Regular cardiac myocyte (primary cell): Measurements from ENCODE around the gene GRWD1. TPM values are rescaled to one million over a fixed set of nuclear protein-coding genes. Genes with fewer than 3 reads are reported as not detected.

Experiments used
- total RNA-seq: library from RNA; depleted of rRNA; stranded (reverse); fragments of >200 nt; gene quantifications from 2 replicates; pipeline ENCODE4 v1.2.3, GENCODE V29; 2014

GRWD1 gene
- total RNA-seq = 20.9 and 61.7 TPM in 2 replicates

GRCh38 chr19:48445606-48446481 lies at the start of gene GRWD1:
Gene GRWD1, plus strand, starts transcription at chr19:48445983. Its CDS starts 23 bp downstream, at chr19:48446006.

GRCh38 chr19:48455171-48455907 lies 9.6 kb downstream of the GRWD1 start, which contains the start of gene KCNJ14:
Gene KCNJ14, plus strand, starts transcription at chr19:48455574. Its CDS starts 6,151 bp downstream, at chr19:48461725.

GRCh38 chr19:48469289-48469881 lies 23.6 kb downstream of the GRWD1 start, which contains the start of gene CYTH2:
Gene CYTH2, plus strand, starts transcription at chr19:48469369. Its CDS starts 139 bp downstream, at chr19:48469508.

Other genes with a start within 250 kb of the GRWD1 start
- gene CARD8, start 190.1 kb upstream of the GRWD1 start, total RNA-seq = 17.5 and 18.0 TPM in 2 replicates
- 0.38 and 1.1 TPM in 2 replicates for gene ZNF114, start 175.9 kb upstream of the GRWD1 start, total RNA-seq
- gene EMP3, start 120.4 kb upstream of the GRWD1 start, total RNA-seq = 114 and 165 TPM in 2 replicates
- 2.0 and 2.3 TPM in 2 replicates for gene TMEM143, start 82.0 kb upstream of the GRWD1 start, total RNA-seq
- not detected in 2 replicates for gene SYNGR4, start 81.6 kb upstream of the GRWD1 start, total RNA-seq
- 52.1 and 70.2 TPM in 2 replicates for gene KDELR1, start 54.4 kb upstream of the GRWD1 start, total RNA-seq
- gene GRIN2D, start 52.3 kb upstream of the GRWD1 start, total RNA-seq = 0.28 and 0.38 TPM in 2 replicates
- gene KCNJ14, start 9.6 kb downstream of the GRWD1 start, total RNA-seq = 0.28 and 0.38 TPM in 2 replicates
- 18.6 and 50.0 TPM in 2 replicates for gene CYTH2, start 23.4 kb downstream of the GRWD1 start, total RNA-seq
- not detected in 2 replicates for gene LMTK3, start 65.9 kb downstream of the GRWD1 start, total RNA-seq
- 0.28 TPM in 1 of 2 replicates, not detected in the other for gene SULT2B1, start 106.2 kb downstream of the GRWD1 start, total RNA-seq
- gene SPACA4, start 160.8 kb downstream of the GRWD1 start, total RNA-seq = not detected in 2 replicates
- gene FAM83E, start 169.1 kb downstream of the GRWD1 start, total RNA-seq = 0.56 and 0.58 TPM in 2 replicates
- 2,069 and 2,218 TPM in 2 replicates for gene RPL18, start 173.2 kb downstream of the GRWD1 start, total RNA-seq
- gene SPHK2, start 173.5 kb downstream of the GRWD1 start, total RNA-seq = 5.1 and 6.9 TPM in 2 replicates
- gene DBP, start 191.4 kb downstream of the GRWD1 start, total RNA-seq = 1.3 and 6.2 TPM in 2 replicates
- gene CA11, start 200.2 kb downstream of the GRWD1 start, total RNA-seq = 0.58 and 2.5 TPM in 2 replicates
- gene NTN5, start 227.0 kb downstream of the GRWD1 start, total RNA-seq = 0.28 TPM in 1 of 2 replicates, not detected in the other
- not detected in 2 replicates for gene FUT2, start 250.0 kb downstream of the GRWD1 start, total RNA-seq